Activated CD8-positive, alpha-beta memory T cell treated with anti-CD3 and anti-CD28 coated beads, Interleukin-2, amount 50 U/mL, for 1 hour (primary cell): Measurements from ENCODE around the gene IFT52.
"Not testable (repeated sequence)": the region's sequence is repeated elsewhere in the genome, so short reads cannot be mapped to it uniquely, and the experiment has no call there.

Experiments used
- DNase-seq: peaks from one replicate; pipeline ENCODE4 v3.0.0-alpha.2; 2020; ENCODE audit errors: extremely low read depth

Gene IFT52

GRCh38 chr20:43567477-43567876 is 23.3 kb upstream of the IFT52 start:
- DNase-seq: no peak

- DNase-seq: no peak
These were observed 22.0 kb upstream of the IFT52 start for GRCh38 chr20:43568706-43569105.

GRCh38 chr20:43569282-43569681 is 21.5 kb upstream of the IFT52 start:
- DNase-seq: no peak

- DNase-seq: no peak
These were observed 20.2 kb upstream of the IFT52 start for GRCh38 chr20:43570496-43570895.

GRCh38 chr20:43571310-43571709 is 19.4 kb upstream of the IFT52 start:
- no peak for DNase-seq

GRCh38 chr20:43571771-43572170 is 19.0 kb upstream of the IFT52 start:
- DNase-seq: no peak

- DNase-seq: no peak
These were observed 17.8 kb upstream of the IFT52 start for GRCh38 chr20:43572891-43573290.

- no peak for DNase-seq
These were observed 14.6 kb upstream of the IFT52 start for GRCh38 chr20:43576108-43576507.

GRCh38 chr20:43579861-43580793 is 10.6 kb upstream of the IFT52 start:
- no peak for DNase-seq

- no peak for DNase-seq
These were observed 7.4 kb upstream of the IFT52 start for GRCh38 chr20:43583133-43583864.

GRCh38 chr20:43583982-43584432 is 6.7 kb upstream of the IFT52 start:
- no peak for DNase-seq

GRCh38 chr20:43584448-43585136 is 6.1 kb upstream of the IFT52 start:
- no peak for DNase-seq

GRCh38 chr20:43586641-43587040 is 4.1 kb upstream of the IFT52 start:
- no peak for DNase-seq

GRCh38 chr20:43588526-43588925 is 2.2 kb upstream of the IFT52 start:
- DNase-seq: not testable (repeated sequence)

- DNase-seq: no peak
These were observed 723 bp upstream of the IFT52 start for GRCh38 chr20:43590036-43590391.

- not testable (repeated sequence) for DNase-seq
These were observed 11.2 kb downstream of the IFT52 start for GRCh38 chr20:43601960-43602359.

- DNase-seq: no peak
These were observed 12.4 kb downstream of the IFT52 start for GRCh38 chr20:43603124-43603523.

GRCh38 chr20:43605715-43606114 is 15.0 kb downstream of the IFT52 start:
- no peak for DNase-seq

GRCh38 chr20:43607278-43607677 is 16.5 kb downstream of the IFT52 start:
- DNase-seq: not testable (repeated sequence)

- DNase-seq: no peak
These were observed 40.9 kb downstream of the IFT52 start for GRCh38 chr20:43631598-43631997.

GRCh38 chr20:43636429-43636828 is 45.7 kb downstream of the IFT52 start:
- DNase-seq: no peak

- no peak for DNase-seq
These were observed 51.8 kb downstream of the IFT52 start for GRCh38 chr20:43642548-43642947.
